A549 (cell line): Measurements from ENCODE around the gene SEMA6B. TPM values are rescaled to one million over a fixed set of nuclear protein-coding genes. Genes with fewer than 3 reads are reported as not detected.

Source experiments
- ATAC-seq, 2 experiments: fragments of 200-7000 bp in 1 of 2; fragments of >200 bp in 1 of 2; cut with Nextera tagmentation in 1 of 2; cut with Tn5 transposase in 1 of 2; 3 replicates each; pipeline versions ENCODE4 v1.8.0 to v1.9.1; 2018 to 2020; ENCODE audit warnings: mild to moderate bottlenecking in 1 of 2, moderate library complexity in 1 of 2
- CTCF ChIA-PET: fragments of 300-600 bp; sonication (Branson Sonifier 250); formaldehyde crosslinking; extraction: SDS; loops from one replicate; lab custom pipeline; 2021; ENCODE audit warnings: antibody characterized with exemption, inconsistent platforms; lab: Yijun Ruan, JAX
- POLR2A ChIA-PET: fragments of 350-600 bp; formaldehyde crosslinking; extraction: SDS; loops from one replicate; lab custom pipeline; 2021; ENCODE audit warnings: antibody characterized with exemption, inconsistent platforms; lab: Yijun Ruan, JAX
- DNase-seq, 2 experiments: peaks; one replicate each; pipeline versions ENCODE4 v3.0.0 to v3.0.0-alpha.2; 2011 to 2016; ENCODE audit warnings: low read depth in 1 of 2, low spot score in 1 of 2
- FAIRE-seq: peaks from 2 replicates; lab custom pipeline; 2011; peaks lifted over from hg19 to GRCh38; lab: Jason Lieb, UNC
- H3K27ac ChIP-seq, 2 experiments: fragments of >200 bp; sonication (Bioruptor Twin); formaldehyde crosslinking; 3 replicates each; pipeline ENCODE4 v1.5.1; 2016 to 2017
- H3K4me1 ChIP-seq: fragments of >200 bp; sonication (Bioruptor Twin); formaldehyde crosslinking; 3 replicates; pipeline ENCODE4 v1.6.1; 2016
- H3K4me2 ChIP-seq: fragments of >200 bp; sonication (Bioruptor Twin); formaldehyde crosslinking; 3 replicates; pipeline ENCODE4 v1.6.1; 2016
- H3K4me3 ChIP-seq: fragments of >200 bp; sonication (Bioruptor Twin); formaldehyde crosslinking; 3 replicates; pipeline ENCODE4 v1.5.1; 2016
- H3K9me3 ChIP-seq: fragments of >200 bp; sonication (Bioruptor Twin); formaldehyde crosslinking; 3 replicates; pipeline ENCODE4 v1.6.1; 2016
- BHLHE40 ChIP-seq: IDR thresholded peaks from 2 replicates; pipeline ENCODE4 v1.6.1; 2012; ENCODE audit warnings: low read depth, low read length, inconsistent platforms
- CBX2 ChIP-seq: fragments of 200-600 bp; sonication (generic); IDR thresholded peaks from 2 replicates; pipeline ENCODE4 v1.6.1; 2016; ENCODE audit warnings: low read depth, mild to moderate bottlenecking, borderline replicate concordance
- CHD4 ChIP-seq: fragments of 200-600 bp; sonication (generic); IDR thresholded peaks from 2 replicates; pipeline ENCODE4 v1.6.1; 2016; ENCODE audit warnings: antibody characterized with exemption, mild to moderate bottlenecking, borderline replicate concordance
- EHF ChIP-seq: fragments of 250-450 bp; sonication (Bioruptor Pico); IDR thresholded peaks from 2 replicates; pipeline ENCODE4 v1.5.0; 2020; ENCODE audit warnings: mild to moderate bottlenecking
- EHMT2 ChIP-seq: fragments of 200-600 bp; sonication (generic); IDR thresholded peaks from 2 replicates; pipeline ENCODE4 v1.6.1; 2016; ENCODE audit warnings: antibody characterized with exemption, low read depth, mild to moderate bottlenecking, moderate library complexity
- ESRRA ChIP-seq: fragments of 150-350 bp; IDR thresholded peaks from 2 replicates; pipeline ENCODE4 v1.6.1; 2014; ENCODE audit warnings: mild to moderate bottlenecking, low read length, borderline replicate concordance
- FOSB ChIP-seq: fragments of 250-450 bp; sonication (Bioruptor Pico); IDR thresholded peaks from 2 replicates; pipeline ENCODE4 v1.5.0; 2020; ENCODE audit warnings: mild to moderate bottlenecking, moderate library complexity
- FOSL2 ChIP-seq, 2 experiments: fragments of 450-650 bp in 1 of 2; fragments of >200 bp in 1 of 2; sonication (Bioruptor Twin) in 1 of 2; formaldehyde crosslinking; IDR thresholded peaks; 2 replicates each; pipeline versions ENCODE4 v1.5.0 to v1.6.1; 2016 to 2020; ENCODE audit warnings: mild to moderate bottlenecking in 1 of 2, moderate library complexity in 1 of 2
- FOXS1 ChIP-seq: fragments of 250-450 bp; sonication (Bioruptor Pico); IDR thresholded peaks from 2 replicates; pipeline ENCODE4 v1.5.0; 2020; ENCODE audit warnings: mild to moderate bottlenecking, moderate library complexity
- HDAC2 ChIP-seq: fragments of 200-600 bp; sonication (generic); IDR thresholded peaks from 2 replicates; pipeline ENCODE4 v1.6.1; 2016
- HOXB13 ChIP-seq: fragments of 250-450 bp; sonication (Bioruptor Pico); IDR thresholded peaks from 2 replicates; pipeline ENCODE4 v1.5.0; 2020; ENCODE audit warnings: low read depth, mild to moderate bottlenecking, moderate library complexity
- HOXB5 ChIP-seq: fragments of 250-450 bp; sonication (Bioruptor Pico); IDR thresholded peaks from 2 replicates; pipeline ENCODE4 v1.5.0; 2020; ENCODE audit warnings: mild to moderate bottlenecking, moderate library complexity
- JUN ChIP-seq, 2 experiments: fragments of >200 bp; sonication (Bioruptor Twin); formaldehyde crosslinking; IDR thresholded peaks; 2 replicates in 1 of 2; 3 replicates in 1 of 2; pipeline ENCODE4 v1.6.1; 2016 to 2017
- JUNB ChIP-seq: fragments of >200 bp; sonication (Bioruptor Twin); formaldehyde crosslinking; IDR thresholded peaks from 2 replicates; pipeline ENCODE4 v1.6.1; 2016
- KDM1A ChIP-seq: fragments of 200-600 bp; sonication (generic); IDR thresholded peaks from 2 replicates; pipeline ENCODE4 v1.6.1; 2016; ENCODE audit warnings: low read depth, mild to moderate bottlenecking
- MAFK ChIP-seq: fragments of 450-650 bp; IDR thresholded peaks from 2 replicates; pipeline ENCODE4 v1.6.1; 2014; ENCODE audit not compliant: partially characterized antibody
- MAX ChIP-seq: IDR thresholded peaks from 2 replicates; pipeline ENCODE4 v1.6.1; 2012
- NPAS2 ChIP-seq: fragments of 250-450 bp; sonication (Bioruptor Pico); IDR thresholded peaks from 2 replicates; pipeline ENCODE4 v1.8.0; 2022; ENCODE audit warnings: mild to moderate bottlenecking, moderate library complexity, borderline replicate concordance
- POLR2A ChIP-seq: IDR thresholded peaks from 2 replicates; pipeline ENCODE4 v1.6.1; 2012; ENCODE audit warnings: mild to moderate bottlenecking, low read length
- RAD21 ChIP-seq, 2 experiments: fragments of >200 bp in 1 of 2; sonication (Bioruptor Twin) in 1 of 2; formaldehyde crosslinking in 1 of 2; IDR thresholded peaks in 1 of 2; conservative IDR thresholded peaks in 1 of 2; 2 replicates in 1 of 2; 3 replicates in 1 of 2; pipeline ENCODE4 v1.6.1; 2012 to 2018; ENCODE audit warnings: inconsistent platforms in 1 of 2
- RARB ChIP-seq: fragments of 250-450 bp; sonication (Bioruptor Pico); IDR thresholded peaks from 2 replicates; pipeline ENCODE4 v1.8.0; 2021; ENCODE audit warnings: mild to moderate bottlenecking, moderate library complexity
- RFX5 ChIP-seq: fragments of 450-650 bp; IDR thresholded peaks from 2 replicates; pipeline ENCODE4 v1.7.1; 2014; ENCODE audit warnings: antibody characterized with exemption, mild to moderate bottlenecking, moderate library complexity
- SREBF2 ChIP-seq: fragments of 450-650 bp; IDR thresholded peaks from 2 replicates; pipeline ENCODE4 v1.6.1; 2014; ENCODE audit warnings: mild to moderate bottlenecking, moderate library complexity
- TP53 ChIP-seq: fragments of 250-450 bp; sonication (Bioruptor Pico); IDR thresholded peaks from 2 replicates; pipeline ENCODE4 v1.5.0; 2021; ENCODE audit warnings: mild to moderate bottlenecking, moderate library complexity
- ZNF302 ChIP-seq: fragments of 250-450 bp; sonication (Bioruptor Pico); IDR thresholded peaks from 2 replicates; pipeline ENCODE4 v1.9.0; 2021; ENCODE audit warnings: inconsistent platforms, mild to moderate bottlenecking, moderate library complexity
- WGBS: methylation state at CpG from one replicate; pipeline ENCODE4 v1.1.6; 2017; ENCODE audit errors: missing lambda C conversion rate; 5-methylcytosine and 5-hydroxymethylcytosine counted together
- polyA plus RNA-seq, 4 experiments: library from polyadenylated mRNA; depleted of rRNA in 3 of 4; stranded (reverse); fragments of >200 nt; fragmentation: RNase III in 1 of 4; extraction: RNeasy Plus Mini Kit Qiagen cat#74134 plus additional on column Dnase treatment in 1 of 4; gene quantifications; 2 replicates in 3 of 4; 3 replicates in 1 of 4; pipeline ENCODE4 v1.2.3, GENCODE V29; 2011 to 2017
- TF ChIP-seq, protein P1 (sequence below): IDR thresholded peaks from 2 replicates; pipeline ENCODE4 v1.6.1; 2012; ENCODE audit warnings: low read depth, borderline replicate concordance
- TF ChIP-seq, protein P2 (sequence below): fragments of 150-350 bp; IDR thresholded peaks from 2 replicates; pipeline ENCODE4 v1.6.1; 2014; ENCODE audit warnings: low read depth, mild to moderate bottlenecking, low read length
- TF ChIP-seq, protein P3 (sequence below): fragments of 200-600 bp; sonication (generic); IDR thresholded peaks from 2 replicates; pipeline ENCODE4 v1.6.1; 2016; ENCODE audit warnings: antibody characterized with exemption, mild to moderate bottlenecking, moderate library complexity

Gene SEMA6B
- polyA plus RNA-seq, 2 of the 4 experiments (the other 2 are of a cell fraction) = 5.7 to 9.0 TPM

DNA sequence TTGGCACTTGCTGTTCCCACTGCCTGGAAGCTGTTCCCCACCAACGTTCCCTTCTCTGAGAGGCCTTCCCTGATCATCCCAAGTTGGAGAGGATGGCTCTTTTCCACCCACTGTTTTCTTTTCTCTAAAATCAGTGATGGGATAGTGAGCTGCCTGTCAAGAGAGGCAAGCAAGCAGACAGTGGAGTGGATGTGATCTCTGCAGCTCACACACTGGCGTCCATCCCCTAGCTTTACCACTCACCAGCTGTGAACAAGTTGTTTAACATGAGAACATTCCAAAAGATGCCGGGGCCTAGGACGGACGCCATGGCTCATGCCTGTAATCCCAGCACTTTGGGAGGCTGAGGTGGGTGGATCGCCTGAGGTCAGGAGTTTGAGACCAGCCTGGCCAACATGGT, 28.0 kb upstream of the SEMA6B start:
- H3K4me3 ChIP-seq = no peak overlapping the region
- DNase-seq (no peak), FAIRE-seq (no peak)
- TF ChIP-seq HOXB13 (no peak), SREBF2 (no peak), ESRRA (no peak), CHD4 (no peak), FOXS1 (CRISPR knock-in tag) (no peak), EHF (CRISPR knock-in tag) (no peak), MAFK (no peak), BHLHE40 (no peak), JUNB (no peak), FOSL2 (IDR thresholded peaks at IDR 0.05) (no peak), FOSL2 (CRISPR knock-in tag; IDR thresholded peaks at IDR 0.05) (no peak), RARB (CRISPR knock-in tag) (no peak), KDM1A (no peak)
- TF ChIP-seq, protein P1, sequence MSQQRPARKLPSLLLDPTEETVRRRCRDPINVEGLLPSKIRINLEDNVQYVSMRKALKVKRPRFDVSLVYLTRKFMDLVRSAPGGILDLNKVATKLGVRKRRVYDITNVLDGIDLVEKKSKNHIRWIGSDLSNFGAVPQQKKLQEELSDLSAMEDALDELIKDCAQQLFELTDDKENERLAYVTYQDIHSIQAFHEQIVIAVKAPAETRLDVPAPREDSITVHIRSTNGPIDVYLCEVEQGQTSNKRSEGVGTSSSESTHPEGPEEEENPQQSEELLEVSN = no peak
- TF ChIP-seq, all 56 proteins: peak for 0
- 83% methylated on average over 6 of the region's 6 CpGs for WGBS
- H3K4me2 ChIP-seq = no peak overlapping the region
- no peaks in the 10 kb centered on the region for H3K9me3 ChIP-seq
- peaks cover 16% of the 10 kb centered on the region for H3K4me1 ChIP-seq
- CTCF ChIA-PET = interaction anchor here (1.0 to 11.7 kb wide), 4 partner anchors 10 to 138 kb away, joined by 3 to 97 read pairs (median 15); no protein-coding TSS in a partner anchor
- POLR2A ChIA-PET = no interaction called here
- ATAC-seq = no peak
- no peak overlapping the region for H3K27ac ChIP-seq

- ChIA-PET CTCF (interaction anchor here (1.0 to 11.7 kb wide), 4 partner anchors 9 to 138 kb away, joined by 3 to 97 read pairs (median 15); no protein-coding TSS in a partner anchor), POLR2A (no interaction called here)
- Histone ChIP-seq H3K27ac (no peak overlapping the region), H3K4me3 (no peak overlapping the region), H3K9me3 (no peaks in the 10 kb centered on the region), H3K4me1 (peaks cover 16% of the 10 kb centered on the region), H3K4me2 (no peak overlapping the region)
- WGBS = 81% methylated on average over 6 of the region's 6 CpGs
- FAIRE-seq (no peak), DNase-seq (no peak), ATAC-seq (no peak)
- TF ChIP-seq, protein P2, sequence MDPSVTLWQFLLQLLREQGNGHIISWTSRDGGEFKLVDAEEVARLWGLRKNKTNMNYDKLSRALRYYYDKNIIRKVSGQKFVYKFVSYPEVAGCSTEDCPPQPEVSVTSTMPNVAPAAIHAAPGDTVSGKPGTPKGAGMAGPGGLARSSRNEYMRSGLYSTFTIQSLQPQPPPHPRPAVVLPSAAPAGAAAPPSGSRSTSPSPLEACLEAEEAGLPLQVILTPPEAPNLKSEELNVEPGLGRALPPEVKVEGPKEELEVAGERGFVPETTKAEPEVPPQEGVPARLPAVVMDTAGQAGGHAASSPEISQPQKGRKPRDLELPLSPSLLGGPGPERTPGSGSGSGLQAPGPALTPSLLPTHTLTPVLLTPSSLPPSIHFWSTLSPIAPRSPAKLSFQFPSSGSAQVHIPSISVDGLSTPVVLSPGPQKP = no peak
- TF ChIP-seq JUN (IDR thresholded peaks at IDR 0.05) (no peak), HOXB13 (no peak), MAX (no peak), HOXB5 (CRISPR knock-in tag) (no peak), CBX2 (no peak), SREBF2 (no peak), FOSL2 (IDR thresholded peaks at IDR 0.05) (no peak), FOSL2 (CRISPR knock-in tag; IDR thresholded peaks at IDR 0.05) (no peak), POLR2A (no peak), RFX5 (no peak), RAD21 (conservative IDR thresholded peaks at IDR 0.05 in 1 of 2, IDR thresholded peaks at IDR 0.05 in 1 of 2) (no peak), FOSB (CRISPR knock-in tag) (no peak), ZNF302 (no peak), HDAC2 (no peak), BHLHE40 (no peak), NPAS2 (CRISPR knock-in tag) (no peak), TP53 (no peak), EHMT2 (no peak)
- TF ChIP-seq, protein P3, sequence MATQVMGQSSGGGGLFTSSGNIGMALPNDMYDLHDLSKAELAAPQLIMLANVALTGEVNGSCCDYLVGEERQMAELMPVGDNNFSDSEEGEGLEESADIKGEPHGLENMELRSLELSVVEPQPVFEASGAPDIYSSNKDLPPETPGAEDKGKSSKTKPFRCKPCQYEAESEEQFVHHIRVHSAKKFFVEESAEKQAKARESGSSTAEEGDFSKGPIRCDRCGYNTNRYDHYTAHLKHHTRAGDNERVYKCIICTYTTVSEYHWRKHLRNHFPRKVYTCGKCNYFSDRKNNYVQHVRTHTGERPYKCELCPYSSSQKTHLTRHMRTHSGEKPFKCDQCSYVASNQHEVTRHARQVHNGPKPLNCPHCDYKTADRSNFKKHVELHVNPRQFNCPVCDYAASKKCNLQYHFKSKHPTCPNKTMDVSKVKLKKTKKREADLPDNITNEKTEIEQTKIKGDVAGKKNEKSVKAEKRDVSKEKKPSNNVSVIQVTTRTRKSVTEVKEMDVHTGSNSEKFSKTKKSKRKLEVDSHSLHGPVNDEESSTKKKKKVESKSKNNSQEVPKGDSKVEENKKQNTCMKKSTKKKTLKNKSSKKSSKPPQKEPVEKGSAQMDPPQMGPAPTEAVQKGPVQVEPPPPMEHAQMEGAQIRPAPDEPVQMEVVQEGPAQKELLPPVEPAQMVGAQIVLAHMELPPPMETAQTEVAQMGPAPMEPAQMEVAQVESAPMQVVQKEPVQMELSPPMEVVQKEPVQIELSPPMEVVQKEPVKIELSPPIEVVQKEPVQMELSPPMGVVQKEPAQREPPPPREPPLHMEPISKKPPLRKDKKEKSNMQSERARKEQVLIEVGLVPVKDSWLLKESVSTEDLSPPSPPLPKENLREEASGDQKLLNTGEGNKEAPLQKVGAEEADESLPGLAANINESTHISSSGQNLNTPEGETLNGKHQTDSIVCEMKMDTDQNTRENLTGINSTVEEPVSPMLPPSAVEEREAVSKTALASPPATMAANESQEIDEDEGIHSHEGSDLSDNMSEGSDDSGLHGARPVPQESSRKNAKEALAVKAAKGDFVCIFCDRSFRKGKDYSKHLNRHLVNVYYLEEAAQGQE = no peak
Observed at GRCh38 chr19:4586691-4587090, 27.2 kb upstream of the SEMA6B start.
